GM21526 (cell line): Measurements from ENCODE around the gene ZNF791.
"Not testable (repeated sequence)": the region's sequence is repeated elsewhere in the genome, so short reads cannot be mapped to it uniquely, and the experiment has no call there.

Source experiments
- ATAC-seq: cut with Tn5 transposase; IDR thresholded peaks from one replicate; pipeline ENCODE4 v1.9.1; 2021; ENCODE audit warnings: moderate library complexity; ENCODE audit not compliant: unreplicated experiment, low FRiP score

The ZNF791 gene

GRCh38 chr19:12628040-12629022, 17.6 kb downstream of the ZNF791 start:
- ATAC-seq, result no peak

- ATAC-seq, result no peak
These were observed 18.5 kb downstream of the ZNF791 start for GRCh38 chr19:12629215-12629614.

GRCh38 chr19:12636631-12637030, 25.9 kb downstream of the ZNF791 start:
- ATAC-seq, result no peak

- no peak for ATAC-seq
These were observed 28.0 kb downstream of the ZNF791 start for GRCh38 chr19:12638611-12639182.

GRCh38 chr19:12639901-12640613, 29.3 kb downstream of the ZNF791 start:
- no peak for ATAC-seq

- ATAC-seq, result no peak
These were observed 30.7 kb downstream of the ZNF791 start for GRCh38 chr19:12641456-12641855.

GRCh38 chr19:12642506-12642905, 31.8 kb downstream of the ZNF791 start:
- no peak for ATAC-seq

- not testable (repeated sequence) for ATAC-seq
These were observed 33.0 kb downstream of the ZNF791 start for GRCh38 chr19:12643716-12644115.

GRCh38 chr19:12646551-12646950, 35.8 kb downstream of the ZNF791 start:
- no peak for ATAC-seq

GRCh38 chr19:12647047-12647446, 36.3 kb downstream of the ZNF791 start:
- no peak for ATAC-seq

GRCh38 chr19:12647490-12648071, 36.9 kb downstream of the ZNF791 start:
- no peak for ATAC-seq

- no peak for ATAC-seq
These were observed 37.4 kb downstream of the ZNF791 start for GRCh38 chr19:12648088-12648487.

- no peak for ATAC-seq
These were observed 39.2 kb downstream of the ZNF791 start for GRCh38 chr19:12649941-12650340.

- no peak for ATAC-seq
These were observed 41.5 kb downstream of the ZNF791 start for GRCh38 chr19:12652219-12652618.

GRCh38 chr19:12655546-12655945, 44.8 kb downstream of the ZNF791 start:
- ATAC-seq, result no peak

- no peak for ATAC-seq
These were observed 46.3 kb downstream of the ZNF791 start for GRCh38 chr19:12656899-12657571.

- ATAC-seq, result no peak
These were observed 47.2 kb downstream of the ZNF791 start for GRCh38 chr19:12657966-12658365.

- no peak for ATAC-seq
These were observed 50.3 kb downstream of the ZNF791 start for GRCh38 chr19:12660980-12661379.

- no peak for ATAC-seq
These were observed 53.9 kb downstream of the ZNF791 start for GRCh38 chr19:12664406-12665280.

- no peak for ATAC-seq
These were observed 54.5 kb downstream of the ZNF791 start for GRCh38 chr19:12665281-12665573.
